Glutamatergic neuron (in vitro differentiated cells): ENCODE data around the gene CLSTN2. TPM values are rescaled to one million over a fixed set of nuclear protein-coding genes. Genes with fewer than 3 reads are reported as not detected.

Experiments
- DNase-seq: peaks from one replicate; pipeline ENCODE4 v3.0.0; 2022
- H3K27ac Mint-ChIP-seq: one replicate; pipeline ENCODE4 v1.8.0; 2020; ENCODE audit warnings: mild to moderate bottlenecking, mixed read lengths, inconsistent platforms; ENCODE audit not compliant: unreplicated experiment
- H3K27me3 Mint-ChIP-seq: one replicate; pipeline ENCODE4 v1.8.0; 2020; ENCODE audit warnings: mild to moderate bottlenecking, moderate library complexity, mixed read lengths, inconsistent platforms; ENCODE audit not compliant: unreplicated experiment
- H3K36me3 Mint-ChIP-seq: one replicate; pipeline ENCODE4 v1.8.0; 2020; ENCODE audit warnings: mild to moderate bottlenecking, mixed read lengths, inconsistent platforms; ENCODE audit not compliant: unreplicated experiment
- H3K4me1 Mint-ChIP-seq: one replicate; pipeline ENCODE4 v1.8.0; 2020; ENCODE audit warnings: mild to moderate bottlenecking, low read depth, mixed read lengths, inconsistent platforms; ENCODE audit not compliant: unreplicated experiment
- H3K4me3 Mint-ChIP-seq: one replicate; pipeline ENCODE4 v1.8.0; 2020; ENCODE audit warnings: mild to moderate bottlenecking, mixed read lengths, inconsistent platforms; ENCODE audit not compliant: unreplicated experiment
- H3K9me3 Mint-ChIP-seq: one replicate; pipeline ENCODE4 v1.8.0; 2020; ENCODE audit warnings: mild to moderate bottlenecking, moderate library complexity, mixed read lengths, inconsistent platforms; ENCODE audit not compliant: unreplicated experiment
- total RNA-seq: library from RNA; stranded (reverse); fragmentation: NEBNext Ultra II Directional; extraction: Animal tissue kit (Norgen Biotek cat#: 25700); gene quantifications from one replicate; pipeline ENCODE4 v1.2.1, GENCODE V29; 2021; ENCODE audit not compliant: unreplicated experiment
- TF ChIP-seq, protein P1 (sequence below): fragments of 200-600 bp; sonication (generic); IDR thresholded peaks from one replicate; pipeline ENCODE4 v1.5.0; 2021; ENCODE audit not compliant: partially characterized antibody, unreplicated experiment

Gene CLSTN2
- total RNA-seq, 1 donor from 2014 or later: 3.1 TPM

- TF ChIP-seq, protein P1, sequence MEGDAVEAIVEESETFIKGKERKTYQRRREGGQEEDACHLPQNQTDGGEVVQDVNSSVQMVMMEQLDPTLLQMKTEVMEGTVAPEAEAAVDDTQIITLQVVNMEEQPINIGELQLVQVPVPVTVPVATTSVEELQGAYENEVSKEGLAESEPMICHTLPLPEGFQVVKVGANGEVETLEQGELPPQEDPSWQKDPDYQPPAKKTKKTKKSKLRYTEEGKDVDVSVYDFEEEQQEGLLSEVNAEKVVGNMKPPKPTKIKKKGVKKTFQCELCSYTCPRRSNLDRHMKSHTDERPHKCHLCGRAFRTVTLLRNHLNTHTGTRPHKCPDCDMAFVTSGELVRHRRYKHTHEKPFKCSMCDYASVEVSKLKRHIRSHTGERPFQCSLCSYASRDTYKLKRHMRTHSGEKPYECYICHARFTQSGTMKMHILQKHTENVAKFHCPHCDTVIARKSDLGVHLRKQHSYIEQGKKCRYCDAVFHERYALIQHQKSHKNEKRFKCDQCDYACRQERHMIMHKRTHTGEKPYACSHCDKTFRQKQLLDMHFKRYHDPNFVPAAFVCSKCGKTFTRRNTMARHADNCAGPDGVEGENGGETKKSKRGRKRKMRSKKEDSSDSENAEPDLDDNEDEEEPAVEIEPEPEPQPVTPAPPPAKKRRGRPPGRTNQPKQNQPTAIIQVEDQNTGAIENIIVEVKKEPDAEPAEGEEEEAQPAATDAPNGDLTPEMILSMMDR: no peak
- peaks cover 2% of the 10 kb centered on the region for H3K9me3 Mint-ChIP-seq
- no peak overlapping the region for H3K27ac Mint-ChIP-seq
- H3K27me3 Mint-ChIP-seq: peaks cover 1% of the 10 kb centered on the region
- no peaks in the 10 kb centered on the region for H3K36me3 Mint-ChIP-seq
- H3K4me1 Mint-ChIP-seq: peaks cover 4% of the 10 kb centered on the region
- H3K4me3 Mint-ChIP-seq: no peak overlapping the region
- DNase-seq: no peak
These were observed 468.6 kb downstream of the CLSTN2 start for GRCh38 chr3:140403608-140404007.

- Mint-ChIP-seq H3K9me3 (peaks cover 4% of the 10 kb centered on the region), H3K27me3 (peaks cover 1% of the 10 kb centered on the region), H3K4me3 (no peak overlapping the region), H3K36me3 (no peaks in the 10 kb centered on the region), H3K4me1 (peaks cover 4% of the 10 kb centered on the region), H3K27ac (no peak overlapping the region)
- no peak for DNase-seq
- TF ChIP-seq, protein P1: no peak
These were observed 471.7 kb downstream of the CLSTN2 start for GRCh38 chr3:140406655-140407054.

GRCh38 chr3:140408252-140408651 is 473.3 kb downstream of the CLSTN2 start:
- Mint-ChIP-seq H3K4me1 (peaks cover 4% of the 10 kb centered on the region), H3K27me3 (no peaks in the 10 kb centered on the region), H3K36me3 (no peaks in the 10 kb centered on the region), H3K4me3 (no peak overlapping the region), H3K27ac (no peak overlapping the region), H3K9me3 (peaks cover 4% of the 10 kb centered on the region)
- TF ChIP-seq, protein P1: no peak
- DNase-seq: no peak

DNA sequence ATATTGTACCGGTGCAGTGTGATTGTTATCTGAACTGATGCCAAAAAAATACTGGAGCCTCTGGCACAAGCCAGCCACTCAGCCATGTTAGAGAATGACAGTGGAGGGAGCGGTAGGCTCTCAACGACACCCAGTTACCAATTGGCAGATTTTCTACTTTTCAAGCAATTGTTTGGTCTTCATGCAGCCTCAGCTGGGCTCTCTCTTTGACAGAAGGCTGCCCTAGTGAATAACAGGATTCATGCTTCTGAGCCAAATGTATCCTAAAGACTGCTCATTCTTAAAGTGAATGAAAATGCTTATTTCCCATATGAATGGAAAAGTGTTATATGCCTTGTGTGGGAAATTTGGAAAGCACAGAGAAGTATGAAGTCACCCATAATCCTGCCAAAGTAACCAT is 481.7 kb downstream of the CLSTN2 start:
- TF ChIP-seq, protein P1: no peak
- DNase-seq: no peak

GRCh38 chr3:140420621-140421357 is 485.8 kb downstream of the CLSTN2 start:
- H3K4me3 Mint-ChIP-seq: no peak overlapping the region
- no peaks in the 10 kb centered on the region for H3K9me3 Mint-ChIP-seq
- no peaks in the 10 kb centered on the region for H3K27me3 Mint-ChIP-seq
- H3K4me1 Mint-ChIP-seq: no peaks in the 10 kb centered on the region
- H3K36me3 Mint-ChIP-seq: no peaks in the 10 kb centered on the region
- DNase-seq: no peak
- TF ChIP-seq, protein P1: no peak
- H3K27ac Mint-ChIP-seq: no peak overlapping the region

More for the DNA sequence above, 481.7 kb downstream of the CLSTN2 start:
- no peaks in the 10 kb centered on the region for H3K9me3 Mint-ChIP-seq
- H3K27me3 Mint-ChIP-seq: no peaks in the 10 kb centered on the region
- no peak overlapping the region for H3K4me3 Mint-ChIP-seq
- peaks cover 3% of the 10 kb centered on the region for H3K36me3 Mint-ChIP-seq
- no peak overlapping the region for H3K27ac Mint-ChIP-seq
- H3K4me1 Mint-ChIP-seq: no peaks in the 10 kb centered on the region
